HG03064 (cell line): Measurements from ENCODE around the gene IL21.
"Not testable (repeated sequence)": the region's sequence is repeated elsewhere in the genome, so short reads cannot be mapped to it uniquely, and the experiment has no call there.

Experiments used
- ATAC-seq: cut with Tn5 transposase; IDR thresholded peaks from one replicate; pipeline ENCODE4 v1.9.1; 2021; ENCODE audit warnings: low read depth; ENCODE audit not compliant: unreplicated experiment

Gene IL21

GRCh38 chr4:122584519-122584918 is 36.3 kb downstream of the IL21 start:
- peak; percentile 56 for ATAC-seq

GRCh38 chr4:122583906-122584305 is 37.0 kb downstream of the IL21 start:
- ATAC-seq = no peak

GRCh38 chr4:122577808-122578781 is 42.8 kb downstream of the IL21 start:
- ATAC-seq = peak; percentile 72

GRCh38 chr4:122577189-122577553 is 43.7 kb downstream of the IL21 start:
- no peak for ATAC-seq

GRCh38 chr4:122576261-122577188 is 44.3 kb downstream of the IL21 start:
- ATAC-seq = no peak

- not testable (repeated sequence) for ATAC-seq
These were observed 46.5 kb downstream of the IL21 start for GRCh38 chr4:122574347-122574746.

- ATAC-seq = no peak
These were observed 58.4 kb downstream of the IL21 start for GRCh38 chr4:122562449-122562848.
